ENCODE measurements around the gene TMTC4.

The TMTC4 gene

DNA sequence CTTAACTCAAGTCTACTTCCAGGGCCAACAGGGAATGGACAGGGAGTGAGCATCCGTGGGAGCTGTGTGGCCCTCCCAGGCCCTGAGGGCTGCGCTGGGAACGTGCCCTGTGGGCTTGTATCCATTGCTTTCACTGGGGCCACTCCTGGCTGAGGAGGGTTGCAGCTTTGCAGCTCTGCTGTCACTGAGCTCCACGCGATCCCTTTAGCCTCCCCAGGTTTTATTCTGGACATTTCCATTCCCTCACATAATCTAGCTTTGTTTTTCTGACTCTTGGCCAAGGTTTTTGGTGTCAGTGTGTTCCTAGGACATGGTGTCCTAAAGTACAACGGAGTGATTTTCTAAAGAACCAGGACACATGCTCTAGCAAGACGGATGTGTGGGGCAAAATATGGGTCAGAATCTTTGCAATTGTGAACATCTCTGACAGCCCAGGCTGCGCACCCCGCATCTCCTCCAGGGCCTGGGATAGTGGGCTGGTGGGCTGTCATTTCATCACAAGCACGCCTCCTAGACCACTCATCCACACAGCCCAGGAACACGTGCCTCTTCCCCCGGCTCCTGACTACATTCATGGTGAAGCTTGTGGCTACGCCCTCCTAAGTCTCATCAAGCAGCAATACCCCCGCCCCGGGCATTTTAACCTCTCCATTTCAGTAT is 114.0 kb downstream of the TMTC4 start:
- Histone ChIP-seq H3K4me1 (ENCODE audit: control insufficient read depth, insufficient read depth, low read length) (no peaks in the 10 kb centered on the region), H3K4me3 (ENCODE audit: low read depth, low read length) (no peak overlapping the region), H3K27ac (ENCODE audit: extremely low read depth, low read depth, low read length) (no peak overlapping the region), H3K36me3 (ENCODE audit: control insufficient read depth in 2 of 2, insufficient read depth in 1 of 2, low read length in 2 of 2) (no peaks in the 10 kb centered on the region), H3K9me3 (ENCODE audit: control insufficient read depth, insufficient read depth, low read depth, low read length) (no peaks in the 10 kb centered on the region)
- ChIA-PET POLR2A (no interaction called here), CTCF (interaction anchor here (1.1 to 3.1 kb wide), 2 partner anchors 13 to 660 kb away, joined by 3 to 13 read pairs; no protein-coding TSS in a partner anchor)
- TF ChIP-seq ZBTB7A (tag by site-specific recombination; IDR thresholded peaks at IDR 0.05; ENCODE audit: low read depth) (no peak), ZNF404 (tag by site-specific recombination; IDR thresholded peaks at IDR 0.05) (no peak), ZNF248 (tag by site-specific recombination; IDR thresholded peaks at IDR 0.05) (no peak), ZBTB21 (tag by site-specific recombination; IDR thresholded peaks at IDR 0.05) (no peak), KLF8 (tag by site-specific recombination; IDR thresholded peaks at IDR 0.05) (no peak), ZNF274 (IDR thresholded peaks at IDR 0.05; ENCODE audit: low read length) (no peak), ZNF274 (tag by site-specific recombination; IDR thresholded peaks at IDR 0.05; ENCODE audit: borderline replicate concordance) (no peak), ZNF138 (tag by site-specific recombination; IDR thresholded peaks at IDR 0.05; ENCODE audit: borderline replicate concordance) (no peak), ZNF211 (tag by site-specific recombination; IDR thresholded peaks at IDR 0.05; ENCODE audit: low read depth) (no peak), ZBTB1 (tag by site-specific recombination; IDR thresholded peaks at IDR 0.05) (no peak), ZNF394 (tag by site-specific recombination; IDR thresholded peaks at IDR 0.05; ENCODE audit: borderline replicate concordance) (no peak), ZNF514 (tag by site-specific recombination; IDR thresholded peaks at IDR 0.05) (no peak), ZBTB20 (tag by site-specific recombination; IDR thresholded peaks at IDR 0.05) (no peak), SCRT2 (tag by site-specific recombination; IDR thresholded peaks at IDR 0.05) (no peak), GLIS2 (tag by site-specific recombination; IDR thresholded peaks at IDR 0.05) (no peak), SP3 (tag by site-specific recombination; IDR thresholded peaks at IDR 0.05) (no peak)
- TF ChIP-seq, protein P1, sequence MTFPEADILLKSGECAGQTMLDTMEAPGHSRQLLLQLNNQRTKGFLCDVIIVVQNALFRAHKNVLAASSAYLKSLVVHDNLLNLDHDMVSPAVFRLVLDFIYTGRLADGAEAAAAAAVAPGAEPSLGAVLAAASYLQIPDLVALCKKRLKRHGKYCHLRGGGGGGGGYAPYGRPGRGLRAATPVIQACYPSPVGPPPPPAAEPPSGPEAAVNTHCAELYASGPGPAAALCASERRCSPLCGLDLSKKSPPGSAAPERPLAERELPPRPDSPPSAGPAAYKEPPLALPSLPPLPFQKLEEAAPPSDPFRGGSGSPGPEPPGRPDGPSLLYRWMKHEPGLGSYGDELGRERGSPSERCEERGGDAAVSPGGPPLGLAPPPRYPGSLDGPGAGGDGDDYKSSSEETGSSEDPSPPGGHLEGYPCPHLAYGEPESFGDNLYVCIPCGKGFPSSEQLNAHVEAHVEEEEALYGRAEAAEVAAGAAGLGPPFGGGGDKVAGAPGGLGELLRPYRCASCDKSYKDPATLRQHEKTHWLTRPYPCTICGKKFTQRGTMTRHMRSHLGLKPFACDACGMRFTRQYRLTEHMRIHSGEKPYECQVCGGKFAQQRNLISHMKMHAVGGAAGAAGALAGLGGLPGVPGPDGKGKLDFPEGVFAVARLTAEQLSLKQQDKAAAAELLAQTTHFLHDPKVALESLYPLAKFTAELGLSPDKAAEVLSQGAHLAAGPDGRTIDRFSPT (tag by site-specific recombination; IDR thresholded peaks at IDR 0.05) = no peak
- TF ChIP-seq, protein P2, sequence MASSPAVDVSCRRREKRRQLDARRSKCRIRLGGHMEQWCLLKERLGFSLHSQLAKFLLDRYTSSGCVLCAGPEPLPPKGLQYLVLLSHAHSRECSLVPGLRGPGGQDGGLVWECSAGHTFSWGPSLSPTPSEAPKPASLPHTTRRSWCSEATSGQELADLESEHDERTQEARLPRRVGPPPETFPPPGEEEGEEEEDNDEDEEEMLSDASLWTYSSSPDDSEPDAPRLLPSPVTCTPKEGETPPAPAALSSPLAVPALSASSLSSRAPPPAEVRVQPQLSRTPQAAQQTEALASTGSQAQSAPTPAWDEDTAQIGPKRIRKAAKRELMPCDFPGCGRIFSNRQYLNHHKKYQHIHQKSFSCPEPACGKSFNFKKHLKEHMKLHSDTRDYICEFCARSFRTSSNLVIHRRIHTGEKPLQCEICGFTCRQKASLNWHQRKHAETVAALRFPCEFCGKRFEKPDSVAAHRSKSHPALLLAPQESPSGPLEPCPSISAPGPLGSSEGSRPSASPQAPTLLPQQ (tag by site-specific recombination; IDR thresholded peaks at IDR 0.05) = no peak
- TF ChIP-seq, protein P3, sequence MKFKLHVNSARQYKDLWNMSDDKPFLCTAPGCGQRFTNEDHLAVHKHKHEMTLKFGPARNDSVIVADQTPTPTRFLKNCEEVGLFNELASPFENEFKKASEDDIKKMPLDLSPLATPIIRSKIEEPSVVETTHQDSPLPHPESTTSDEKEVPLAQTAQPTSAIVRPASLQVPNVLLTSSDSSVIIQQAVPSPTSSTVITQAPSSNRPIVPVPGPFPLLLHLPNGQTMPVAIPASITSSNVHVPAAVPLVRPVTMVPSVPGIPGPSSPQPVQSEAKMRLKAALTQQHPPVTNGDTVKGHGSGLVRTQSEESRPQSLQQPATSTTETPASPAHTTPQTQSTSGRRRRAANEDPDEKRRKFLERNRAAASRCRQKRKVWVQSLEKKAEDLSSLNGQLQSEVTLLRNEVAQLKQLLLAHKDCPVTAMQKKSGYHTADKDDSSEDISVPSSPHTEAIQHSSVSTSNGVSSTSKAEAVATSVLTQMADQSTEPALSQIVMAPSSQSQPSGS (tag by site-specific recombination; IDR thresholded peaks at IDR 0.05; ENCODE audit: low read depth) = no peak
- TF ChIP-seq, protein P4, sequence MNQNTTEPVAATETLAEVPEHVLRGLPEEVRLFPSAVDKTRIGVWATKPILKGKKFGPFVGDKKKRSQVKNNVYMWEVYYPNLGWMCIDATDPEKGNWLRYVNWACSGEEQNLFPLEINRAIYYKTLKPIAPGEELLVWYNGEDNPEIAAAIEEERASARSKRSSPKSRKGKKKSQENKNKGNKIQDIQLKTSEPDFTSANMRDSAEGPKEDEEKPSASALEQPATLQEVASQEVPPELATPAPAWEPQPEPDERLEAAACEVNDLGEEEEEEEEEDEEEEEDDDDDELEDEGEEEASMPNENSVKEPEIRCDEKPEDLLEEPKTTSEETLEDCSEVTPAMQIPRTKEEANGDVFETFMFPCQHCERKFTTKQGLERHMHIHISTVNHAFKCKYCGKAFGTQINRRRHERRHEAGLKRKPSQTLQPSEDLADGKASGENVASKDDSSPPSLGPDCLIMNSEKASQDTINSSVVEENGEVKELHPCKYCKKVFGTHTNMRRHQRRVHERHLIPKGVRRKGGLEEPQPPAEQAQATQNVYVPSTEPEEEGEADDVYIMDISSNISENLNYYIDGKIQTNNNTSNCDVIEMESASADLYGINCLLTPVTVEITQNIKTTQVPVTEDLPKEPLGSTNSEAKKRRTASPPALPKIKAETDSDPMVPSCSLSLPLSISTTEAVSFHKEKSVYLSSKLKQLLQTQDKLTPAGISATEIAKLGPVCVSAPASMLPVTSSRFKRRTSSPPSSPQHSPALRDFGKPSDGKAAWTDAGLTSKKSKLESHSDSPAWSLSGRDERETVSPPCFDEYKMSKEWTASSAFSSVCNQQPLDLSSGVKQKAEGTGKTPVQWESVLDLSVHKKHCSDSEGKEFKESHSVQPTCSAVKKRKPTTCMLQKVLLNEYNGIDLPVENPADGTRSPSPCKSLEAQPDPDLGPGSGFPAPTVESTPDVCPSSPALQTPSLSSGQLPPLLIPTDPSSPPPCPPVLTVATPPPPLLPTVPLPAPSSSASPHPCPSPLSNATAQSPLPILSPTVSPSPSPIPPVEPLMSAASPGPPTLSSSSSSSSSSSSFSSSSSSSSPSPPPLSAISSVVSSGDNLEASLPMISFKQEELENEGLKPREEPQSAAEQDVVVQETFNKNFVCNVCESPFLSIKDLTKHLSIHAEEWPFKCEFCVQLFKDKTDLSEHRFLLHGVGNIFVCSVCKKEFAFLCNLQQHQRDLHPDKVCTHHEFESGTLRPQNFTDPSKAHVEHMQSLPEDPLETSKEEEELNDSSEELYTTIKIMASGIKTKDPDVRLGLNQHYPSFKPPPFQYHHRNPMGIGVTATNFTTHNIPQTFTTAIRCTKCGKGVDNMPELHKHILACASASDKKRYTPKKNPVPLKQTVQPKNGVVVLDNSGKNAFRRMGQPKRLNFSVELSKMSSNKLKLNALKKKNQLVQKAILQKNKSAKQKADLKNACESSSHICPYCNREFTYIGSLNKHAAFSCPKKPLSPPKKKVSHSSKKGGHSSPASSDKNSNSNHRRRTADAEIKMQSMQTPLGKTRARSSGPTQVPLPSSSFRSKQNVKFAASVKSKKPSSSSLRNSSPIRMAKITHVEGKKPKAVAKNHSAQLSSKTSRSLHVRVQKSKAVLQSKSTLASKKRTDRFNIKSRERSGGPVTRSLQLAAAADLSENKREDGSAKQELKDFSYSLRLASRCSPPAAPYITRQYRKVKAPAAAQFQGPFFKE (tag by site-specific recombination; IDR thresholded peaks at IDR 0.05; ENCODE audit: borderline replicate concordance) = no peak
